Mesenchymal stem cell (in vitro differentiated cells and primary cell): ENCODE measurements around the gene TACR1.

ENCODE experiments used
- DNase-seq: peaks from one replicate; pipeline ENCODE4 v3.0.0-alpha.2; 2013
- H2AFZ ChIP-seq: one replicate; pipeline ENCODE4 v1.6.1; 2013; ENCODE audit warnings: low read depth, mild to moderate bottlenecking, control low read depth, inconsistent platforms, low read length, moderate library complexity
- H2AK5ac ChIP-seq: 2 replicates; pipeline ENCODE4 v1.6.1; 2013; ENCODE audit warnings: low read length, moderate library complexity, mild to moderate bottlenecking, inconsistent platforms; ENCODE audit not compliant: severe bottlenecking
- H2BK120ac ChIP-seq: one replicate; pipeline ENCODE4 v1.6.1; 2013; ENCODE audit warnings: low read depth, mild to moderate bottlenecking, inconsistent platforms, low read length, moderate library complexity
- H2BK12ac ChIP-seq, 2 experiments: one replicate each; pipeline ENCODE4 v1.6.1; 2013; ENCODE audit warnings: inconsistent platforms in 2 of 2, low read length in 2 of 2, mild to moderate bottlenecking in 2 of 2, moderate library complexity in 2 of 2, control low read depth in 1 of 2
- H2BK15ac ChIP-seq: one replicate; pipeline ENCODE4 v1.6.1; 2013; ENCODE audit warnings: mild to moderate bottlenecking, low read depth, inconsistent platforms; ENCODE audit not compliant: poor library complexity, severe bottlenecking
- H2BK5ac ChIP-seq: 2 replicates; pipeline ENCODE4 v1.6.1; 2013; ENCODE audit warnings: low read depth, mild to moderate bottlenecking, low read length, control low read depth, inconsistent platforms; ENCODE audit not compliant: poor library complexity, severe bottlenecking
- H3K14ac ChIP-seq, 2 experiments: one replicate each; pipeline ENCODE4 v1.6.1; 2013; ENCODE audit warnings: inconsistent platforms in 2 of 2, low read length in 2 of 2, control low read depth in 1 of 2, mild to moderate bottlenecking in 1 of 2, moderate library complexity in 1 of 2
- H3K18ac ChIP-seq, 2 experiments: one replicate each; pipeline ENCODE4 v1.6.1; 2013; ENCODE audit warnings: inconsistent platforms in 2 of 2, low read length in 2 of 2, control low read depth in 1 of 2, low read depth in 1 of 2, mild to moderate bottlenecking in 1 of 2
- H3K23ac ChIP-seq, 2 experiments: one replicate each; pipeline ENCODE4 v1.6.1; 2013; ENCODE audit warnings: inconsistent platforms in 2 of 2, low read length in 2 of 2, mild to moderate bottlenecking in 2 of 2, moderate library complexity in 2 of 2, control low read depth in 1 of 2
- H3K27ac ChIP-seq: 2 replicates; pipeline ENCODE4 v1.5.1; 2013; ENCODE audit warnings: mild to moderate bottlenecking, moderate library complexity, low read length, control low read depth, inconsistent platforms; ENCODE audit not compliant: poor library complexity, severe bottlenecking
- H3K27me3 ChIP-seq, 2 experiments: 2 replicates each; pipeline versions ENCODE4 v1.6.1 to v1.7.0; 2013; ENCODE audit warnings: low read length in 2 of 2, mild to moderate bottlenecking in 2 of 2, moderate library complexity in 2 of 2, control low read depth in 1 of 2, inconsistent platforms in 1 of 2; ENCODE audit not compliant: control insufficient read depth in 1 of 2, insufficient read depth in 1 of 2
- H3K36me3 ChIP-seq, 2 experiments: 2 replicates each; pipeline versions ENCODE4 v1.6.1 to v1.7.0; 2013; ENCODE audit warnings: low read length in 2 of 2, control low read depth in 1 of 2, inconsistent platforms in 1 of 2, low read depth in 1 of 2, mild to moderate bottlenecking in 1 of 2; ENCODE audit not compliant: insufficient read depth in 2 of 2, control insufficient read depth in 1 of 2
- H3K4ac ChIP-seq, 2 experiments: one replicate each; pipeline ENCODE4 v1.6.1; 2013; ENCODE audit warnings: inconsistent platforms in 2 of 2, low read length in 2 of 2, mild to moderate bottlenecking in 2 of 2, moderate library complexity in 2 of 2, control low read depth in 1 of 2, low read depth in 1 of 2
- H3K4me1 ChIP-seq: 2 replicates; pipeline ENCODE4 v1.6.1; 2013; ENCODE audit warnings: low read depth, low read length, control low read depth; ENCODE audit not compliant: control insufficient read depth, insufficient read depth
- H3K4me2 ChIP-seq: 2 replicates; pipeline ENCODE4 v1.6.1; 2013; ENCODE audit warnings: low read length, mild to moderate bottlenecking, inconsistent platforms; ENCODE audit not compliant: poor library complexity, severe bottlenecking
- H3K4me3 ChIP-seq, 2 experiments: 2 replicates each; pipeline versions ENCODE4 v1.5.1 to v1.7.0; 2013; ENCODE audit warnings: low read length in 2 of 2, mild to moderate bottlenecking in 2 of 2, control low read depth in 1 of 2, low read depth in 1 of 2; ENCODE audit not compliant: insufficient read depth in 1 of 2
- H3K79me1 ChIP-seq: replicated peaks from 2 replicates; pipeline ENCODE4 v1.6.1; 2013; ENCODE audit warnings: mild to moderate bottlenecking, control low read depth, low read length, inconsistent platforms; ENCODE audit not compliant: poor library complexity, severe bottlenecking
- H3K9ac ChIP-seq: 2 replicates; pipeline ENCODE4 v1.7.0; 2013; ENCODE audit warnings: mild to moderate bottlenecking, low read length, moderate library complexity
- H3K9me3 ChIP-seq: 2 replicates; pipeline ENCODE4 v1.7.0; 2013; ENCODE audit warnings: mild to moderate bottlenecking, low read length; ENCODE audit not compliant: control insufficient read depth
- H4K8ac ChIP-seq: one replicate; pipeline ENCODE4 v1.6.1; 2013; ENCODE audit warnings: inconsistent platforms, mild to moderate bottlenecking, low read length, moderate library complexity
- H4K91ac ChIP-seq: one replicate; pipeline ENCODE4 v1.6.1; 2013; ENCODE audit warnings: mild to moderate bottlenecking, low read length, inconsistent platforms
- WGBS: methylation state at CpG from one replicate; pipeline ENCODE4 v1.1.7; 2013; ENCODE audit warnings: mixed read lengths; 5-methylcytosine and 5-hydroxymethylcytosine counted together

Gene TACR1

DNA sequence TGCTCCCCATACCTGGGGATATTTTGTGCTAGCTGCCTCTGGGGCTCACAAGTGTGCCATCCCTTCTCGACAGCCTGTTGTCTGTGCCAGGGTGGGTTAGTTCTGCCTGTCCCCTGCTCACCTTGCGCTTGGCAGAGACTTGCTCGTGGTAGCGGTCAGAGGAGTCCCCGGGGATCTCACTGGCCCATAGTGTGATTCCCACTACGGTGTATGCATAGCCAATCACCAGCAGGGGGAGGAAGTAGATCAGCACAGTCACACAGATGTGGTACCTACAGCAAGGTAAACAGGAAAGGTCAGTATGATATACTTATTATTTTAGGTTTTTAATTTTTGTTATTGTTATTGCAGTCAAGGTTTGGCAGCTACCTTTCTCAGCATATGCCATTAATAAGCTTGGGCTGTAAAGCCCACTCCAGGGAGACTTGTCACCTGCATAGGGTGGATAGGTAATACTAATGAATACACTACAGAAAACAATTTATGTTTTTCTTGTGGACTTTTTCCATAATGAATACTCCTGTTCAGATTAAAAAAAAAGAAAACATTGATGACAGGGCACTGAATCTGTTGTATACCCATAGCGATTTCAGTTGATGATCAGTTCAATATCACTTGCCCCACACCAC lies 145.7 kb downstream of the TACR1 start:
- Histone ChIP-seq H2BK15ac (no peak overlapping the region), H2BK5ac (no peak overlapping the region), H2AFZ (no peak overlapping the region), H3K4me3 (no peak overlapping the region), H4K91ac (no peak overlapping the region), H2BK120ac (no peak overlapping the region), H3K4me2 (no peak overlapping the region), H3K4me1 (peaks cover 5% of the 10 kb centered on the region), H3K9me3 (no peaks in the 10 kb centered on the region), H3K4ac (no peak overlapping the region), H3K23ac (no peak overlapping the region), H3K9ac (no peak overlapping the region), H2BK12ac (no peak overlapping the region), H4K8ac (peak overlapping the region; percentile 4), H3K79me1 (no peaks in the 10 kb centered on the region), H2AK5ac (no peak overlapping the region), H3K14ac (no peak overlapping the region), H3K18ac (no peak overlapping the region), H3K36me3 (no peaks in the 10 kb centered on the region), H3K27me3 (no peaks in the 10 kb centered on the region), H3K27ac (no peak overlapping the region)
- DNase-seq, result peak; percentile 47
- 43% methylated on average over 7 of the region's 7 CpGs for WGBS

DNA sequence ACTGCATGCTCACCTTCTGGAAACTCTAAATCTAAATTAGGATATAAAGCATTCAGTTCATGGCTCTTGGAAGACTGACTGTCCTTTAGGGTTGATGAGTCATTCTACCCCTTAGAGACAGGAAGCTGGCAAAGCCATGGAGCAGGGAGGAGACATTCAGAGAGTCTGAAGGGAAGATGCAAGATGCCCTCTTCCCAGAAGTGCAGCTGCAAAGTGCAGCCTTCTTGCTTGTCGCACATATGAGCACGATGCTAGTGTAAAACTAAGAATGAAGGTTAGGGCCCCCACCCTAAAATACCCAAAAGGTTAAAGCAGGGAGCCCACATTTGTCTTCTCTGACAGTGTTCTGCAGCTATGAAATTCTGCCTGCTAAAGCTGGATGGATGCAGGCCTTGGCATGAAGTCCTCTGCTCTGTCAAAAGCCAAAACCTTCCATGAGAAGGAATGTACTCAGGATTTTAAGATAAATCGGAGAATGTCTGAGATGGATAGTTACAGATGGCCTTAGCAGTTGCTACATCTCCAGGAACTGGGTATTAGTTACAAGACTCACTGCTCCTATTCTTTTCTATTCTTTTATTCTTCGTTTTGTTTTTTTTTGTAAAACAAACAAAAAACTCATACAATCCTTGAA lies 151.2 kb downstream of the TACR1 start:
- H4K91ac ChIP-seq, result no peak overlapping the region
- H3K18ac ChIP-seq, result no peak overlapping the region
- H3K14ac ChIP-seq, result no peak overlapping the region
- H2AFZ ChIP-seq, result no peak overlapping the region
- H3K27me3 ChIP-seq, result no peaks in the 10 kb centered on the region
- WGBS, result 65% methylated on average over 3 of the region's 4 CpGs
- peak; percentile 69 for DNase-seq
- no peaks in the 10 kb centered on the region for H3K36me3 ChIP-seq
- H3K4me1 ChIP-seq, result peaks cover 7% of the 10 kb centered on the region
- no peak overlapping the region for H3K4ac ChIP-seq
- H2BK120ac ChIP-seq, result no peak overlapping the region
- H4K8ac ChIP-seq, result no peak overlapping the region
- H3K79me1 ChIP-seq, result no peaks in the 10 kb centered on the region
- H3K23ac ChIP-seq, result no peak overlapping the region
- no peak overlapping the region for H2BK15ac ChIP-seq
- no peaks in the 10 kb centered on the region for H3K9me3 ChIP-seq
- H3K9ac ChIP-seq, result no peak overlapping the region
- H3K4me2 ChIP-seq, result no peak overlapping the region
- no peak overlapping the region for H2BK5ac ChIP-seq
- H3K27ac ChIP-seq, result no peak overlapping the region
- no peak overlapping the region for H2AK5ac ChIP-seq
- H3K4me3 ChIP-seq, result peak overlapping the region in 1 of 2 experiments; percentile 25
- no peak overlapping the region for H2BK12ac ChIP-seq

DNA sequence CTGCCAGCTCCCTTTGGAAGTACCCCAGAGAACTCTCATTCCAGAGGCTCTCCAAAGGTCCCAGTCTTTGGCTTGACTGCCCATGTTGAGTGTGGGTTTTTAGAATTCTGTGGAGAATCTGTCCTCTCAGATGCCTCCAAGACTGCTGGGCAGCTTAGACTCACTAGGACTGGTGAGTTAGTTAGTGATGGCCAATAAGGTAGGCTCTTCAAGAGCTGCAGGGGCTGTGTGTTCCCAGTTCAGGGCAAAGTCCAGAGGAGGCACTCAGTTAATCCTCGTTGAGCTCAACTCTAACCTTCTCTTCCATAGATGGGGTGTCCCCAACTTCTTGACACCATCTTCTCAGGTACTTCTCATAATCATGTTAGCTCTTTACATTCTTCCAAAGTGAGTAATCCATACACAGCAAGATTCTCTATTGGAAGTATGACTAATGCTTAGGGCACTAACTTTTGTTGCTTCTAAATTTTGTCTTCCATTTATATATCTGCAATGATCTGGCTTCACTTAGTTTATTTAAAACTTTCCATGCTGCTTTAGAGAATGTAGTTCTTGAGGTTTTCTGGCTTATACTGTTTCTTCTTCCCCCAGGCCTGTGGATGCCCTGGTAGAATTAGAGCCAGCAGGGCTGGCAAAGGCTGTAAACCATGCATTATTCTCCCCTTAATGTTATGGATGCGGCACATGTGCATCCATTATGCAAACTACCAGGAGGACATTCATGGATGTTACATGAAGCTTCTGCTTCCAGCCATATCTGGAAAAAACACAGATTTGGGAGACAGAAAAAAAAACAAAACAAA lies 151.9 kb downstream of the TACR1 start:
- Histone ChIP-seq H3K27ac (peak overlapping the region; percentile 52), H3K9ac (no peak overlapping the region), H2BK120ac (peak overlapping the region; percentile 21), H3K14ac (no peak overlapping the region), H4K91ac (no peak overlapping the region), H2BK15ac (no peak overlapping the region), H3K36me3 (no peaks in the 10 kb centered on the region), H3K79me1 (no peaks in the 10 kb centered on the region), H3K4ac (peak overlapping the region in 1 of 2 experiments; percentile 30), H2AK5ac (no peak overlapping the region), H2BK5ac (no peak overlapping the region), H2BK12ac (peak overlapping the region; percentile 35 to 54), H3K9me3 (no peaks in the 10 kb centered on the region), H3K18ac (peak overlapping the region; percentile 37 to 45), H2AFZ (no peak overlapping the region), H4K8ac (no peak overlapping the region), H3K4me1 (peaks cover 7% of the 10 kb centered on the region), H3K4me2 (no peak overlapping the region), H3K4me3 (peak overlapping the region in 1 of 2 experiments; percentile 25), H3K23ac (no peak overlapping the region), H3K27me3 (no peaks in the 10 kb centered on the region)
- WGBS, result 63% methylated on average over 2 of the region's 2 CpGs
- DNase-seq, result peak; percentile 29

DNA sequence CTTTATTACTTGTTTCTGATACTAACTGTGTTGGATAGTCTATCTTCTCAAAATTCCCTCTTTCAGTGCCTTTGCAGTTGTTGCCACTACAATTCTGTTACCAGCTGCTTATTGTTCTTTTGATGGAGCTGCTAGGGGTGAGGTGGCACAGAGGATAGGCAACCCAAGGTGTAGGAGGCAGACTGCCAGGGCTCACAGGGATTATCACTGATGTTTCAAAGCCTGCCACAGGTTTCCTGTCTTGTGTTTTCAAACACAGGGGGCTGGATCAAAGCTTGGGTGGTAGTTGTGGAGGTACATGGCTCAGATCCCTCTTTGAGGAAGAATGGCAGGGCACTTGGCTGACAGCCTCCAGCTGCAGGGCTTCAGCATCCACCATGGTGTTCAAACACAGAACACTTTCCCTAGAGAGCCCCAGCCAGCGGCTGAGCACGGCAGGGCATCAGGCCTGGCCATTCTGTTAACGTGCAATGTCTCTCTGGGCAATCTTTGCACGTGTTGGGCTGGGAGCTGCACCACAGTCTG lies 153.7 kb downstream of the TACR1 start:
- Histone ChIP-seq H3K4ac (peak overlapping the region in 1 of 2 experiments; percentile 35), H4K91ac (no peak overlapping the region), H3K27me3 (no peaks in the 10 kb centered on the region), H2BK12ac (no peak overlapping the region), H3K9me3 (no peaks in the 10 kb centered on the region), H3K4me3 (no peak overlapping the region), H3K18ac (no peak overlapping the region), H2BK120ac (no peak overlapping the region), H3K9ac (no peak overlapping the region), H2AFZ (no peak overlapping the region), H3K4me2 (no peak overlapping the region), H3K79me1 (no peaks in the 10 kb centered on the region), H2BK5ac (no peak overlapping the region), H2BK15ac (no peak overlapping the region), H3K14ac (no peak overlapping the region), H3K4me1 (peaks cover 8% of the 10 kb centered on the region), H3K23ac (no peak overlapping the region), H3K36me3 (no peaks in the 10 kb centered on the region), H3K27ac (no peak overlapping the region), H4K8ac (no peak overlapping the region), H2AK5ac (no peak overlapping the region)
- DNase-seq, result no peak
- WGBS, result 79% methylated on average over 4 of the region's 4 CpGs
